ENCODE results near the gene BTNL2.
"Not testable (repeated sequence)": the region's sequence is repeated elsewhere in the genome, so short reads cannot be mapped to it uniquely, and the experiment has no call there.

BTNL2 gene

GRCh38 chr6:32406857-32407256 lies at the start of gene BTNL2:
Gene BTNL2 (minus strand): TSS chr6:32407181. CDS start chr6:32407123, 58 bp downstream.
- no peak for DNase-seq

- DNase-seq, result no peak
Measured at GRCh38 chr6:32449088-32449736, 42.2 kb upstream of the BTNL2 start.

- DNase-seq, result no peak
Measured at GRCh38 chr6:32447932-32448331, 41.0 kb upstream of the BTNL2 start.

GRCh38 chr6:32445321-32445854 lies 38.4 kb upstream of the BTNL2 start:
- no peak for DNase-seq

- DNase-seq, result no peak
Measured at GRCh38 chr6:32444433-32444832, 37.5 kb upstream of the BTNL2 start.

GRCh38 chr6:32442977-32443552 lies 36.1 kb upstream of the BTNL2 start:
- no peak for DNase-seq

GRCh38 chr6:32442243-32442667 lies 35.3 kb upstream of the BTNL2 start:
- no peak for DNase-seq

GRCh38 chr6:32439602-32440214 lies 32.7 kb upstream of the BTNL2 start, which contains the start of gene HLA-DRA:
Gene HLA-DRA (plus strand): TSS chr6:32439887. CDS start chr6:32439951, 64 bp downstream.
- DNase-seq, result peak; percentile 34

- no peak for DNase-seq
Measured at GRCh38 chr6:32439139-32439538, 32.2 kb upstream of the BTNL2 start.

GRCh38 chr6:32436995-32437836 lies 30.2 kb upstream of the BTNL2 start:
- DNase-seq, result no peak

GRCh38 chr6:32436186-32436585 lies 29.2 kb upstream of the BTNL2 start:
- DNase-seq, result no peak

GRCh38 chr6:32433950-32434349 lies 27.0 kb upstream of the BTNL2 start:
- DNase-seq, result not testable (repeated sequence)

- peak; percentile 36 for DNase-seq
Measured at GRCh38 chr6:32432050-32432450, 25.1 kb upstream of the BTNL2 start.

GRCh38 chr6:32431142-32431541 lies 24.2 kb upstream of the BTNL2 start:
- no peak for DNase-seq

GRCh38 chr6:32430179-32430578 lies 23.2 kb upstream of the BTNL2 start:
- no peak for DNase-seq

GRCh38 chr6:32427934-32428474 lies 21.0 kb upstream of the BTNL2 start:
- no peak for DNase-seq

- no peak for DNase-seq
Measured at GRCh38 chr6:32427218-32427617, 20.2 kb upstream of the BTNL2 start.

GRCh38 chr6:32426338-32426737 lies 19.4 kb upstream of the BTNL2 start:
- no peak for DNase-seq

GRCh38 chr6:32424589-32425300 lies 17.8 kb upstream of the BTNL2 start:
- DNase-seq, result peak; percentile 44

GRCh38 chr6:32416036-32416435 lies 9.1 kb upstream of the BTNL2 start:
- DNase-seq, result peak; percentile 90

- DNase-seq, result peak; percentile 82
Measured at GRCh38 chr6:32415521-32416019, 8.6 kb upstream of the BTNL2 start.

Data from fibroblast of skin of right biceps (primary cell).